OCI-LY7 (cell line): ENCODE data around the gene C2CD5. TPM values are rescaled to one million over a fixed set of nuclear protein-coding genes. Genes with fewer than 3 reads are reported as not detected.
"Not testable (repeated sequence)": the region's sequence is repeated elsewhere in the genome, so short reads cannot be mapped to it uniquely, and the experiment has no call there.

Experiments used
- BruUV-seq: library from RNA; stranded (reverse); fragments of 400-500 nt; replicated peaks from 2 replicates; lab custom pipeline; 2021; lab: Mats Ljungman, UMichigan
- CTCF ChIA-PET: fragments of 300-600 bp; sonication (Branson Sonifier 250); formaldehyde crosslinking; loops from one replicate; lab custom pipeline; 2022; ENCODE audit warnings: antibody characterized with exemption; ENCODE audit not compliant: unreplicated experiment; lab: Charles Lee
- POLR2A ChIA-PET: fragments of 300-600 bp; sonication (Branson Sonifier 250); formaldehyde crosslinking; loops from one replicate; lab custom pipeline; 2022; ENCODE audit warnings: antibody characterized with exemption; lab: Charles Lee
- DNase-seq: peaks from one replicate; pipeline ENCODE4 v3.0.0-alpha.2; 2015; ENCODE audit warnings: low spot score
- H2AFZ ChIP-seq: fragments of 200-600 bp; sonication (generic), shearing (Covaris generic); 2 replicates; pipeline ENCODE4 v1.6.1; 2014; ENCODE audit warnings: mild to moderate bottlenecking, antibody characterized with exemption, low read length, moderate library complexity
- H3K27ac ChIP-seq: fragments of 200-600 bp; sonication (generic); 2 replicates; pipeline ENCODE4 v1.5.1; 2014; ENCODE audit warnings: mixed run types, low read depth, mild to moderate bottlenecking, moderate library complexity, low read length, inconsistent platforms; ENCODE audit not compliant: poor library complexity, severe bottlenecking
- H3K36me3 ChIP-seq: fragments of 200-600 bp; sonication (generic); 2 replicates; pipeline ENCODE4 v1.6.1; 2014; ENCODE audit warnings: mild to moderate bottlenecking, antibody characterized with exemption, low read length, moderate library complexity, mixed read lengths; ENCODE audit not compliant: insufficient read depth
- H3K4me1 ChIP-seq: fragments of 200-600 bp; sonication (generic); 2 replicates; pipeline ENCODE4 v1.5.1; 2014; ENCODE audit warnings: mild to moderate bottlenecking, low read length; ENCODE audit not compliant: insufficient read depth, poor library complexity, severe bottlenecking
- H3K4me2 ChIP-seq: fragments of 200-600 bp; sonication (generic); 2 replicates; pipeline ENCODE4 v1.6.1; 2014; ENCODE audit warnings: mild to moderate bottlenecking, low read length
- H3K4me3 ChIP-seq: fragments of 200-600 bp; sonication (generic); 2 replicates; pipeline ENCODE4 v1.5.1; 2014; ENCODE audit warnings: mild to moderate bottlenecking, low read depth, low read length; ENCODE audit not compliant: poor library complexity, severe bottlenecking
- H3K79me2 ChIP-seq: fragments of 200-600 bp; sonication (generic); 2 replicates; pipeline ENCODE4 v1.6.1; 2016; ENCODE audit warnings: low read depth, mild to moderate bottlenecking, low read length, moderate library complexity, mixed read lengths; ENCODE audit not compliant: insufficient read depth
- H3K9me2 ChIP-seq: fragments of 200-600 bp; sonication (generic); 2 replicates; pipeline ENCODE4 v1.6.1; 2016; ENCODE audit warnings: mild to moderate bottlenecking, low read length, mixed read lengths; ENCODE audit not compliant: insufficient read depth
- H3K9me3 ChIP-seq: fragments of 200-600 bp; sonication (generic); 2 replicates; pipeline ENCODE4 v1.6.1; 2014; ENCODE audit warnings: mild to moderate bottlenecking, mixed run types, low read length, mixed read lengths
- H4K20me1 ChIP-seq: fragments of 200-600 bp; sonication (generic); 2 replicates; pipeline ENCODE4 v1.6.1; 2014; ENCODE audit warnings: mild to moderate bottlenecking, antibody characterized with exemption, low read length, moderate library complexity, mixed read lengths; ENCODE audit not compliant: insufficient read depth
- EZH2phosphoT487 ChIP-seq: fragments of 200-600 bp; sonication (generic); IDR thresholded peaks from 2 replicates; pipeline ENCODE4 v1.6.1; 2018; ENCODE audit warnings: low read depth, borderline replicate concordance, mild to moderate bottlenecking, mixed run types, antibody characterized with exemption, low read length, moderate library complexity, mixed read lengths
- intact Hi-C: fragments of 100-400 bp; cut with micrococcal nuclease; formaldehyde crosslinking; loops from one replicate; pipeline ENCODE4 v1.10.0; 2022; ENCODE audit not compliant: unreplicated experiment
- total RNA-seq, 2 experiments: library from RNA; depleted of rRNA in 1 of 2; stranded (reverse); fragments of >200 nt in 1 of 2; shearing (Covaris generic) in 1 of 2; gene quantifications; 2 replicates each; pipeline ENCODE4 v1.2.3, GENCODE V29; 2014 to 2022
- TF ChIP-seq, protein P1 (sequence below): fragments of 200-600 bp; sonication (generic); conservative IDR thresholded peaks from 2 replicates; pipeline ENCODE4 v1.5.1; 2014; ENCODE audit warnings: mild to moderate bottlenecking, antibody characterized with exemption, low read length, moderate library complexity, mixed read lengths

The C2CD5 gene
- total RNA-seq, 2 experiments from 2014 or later, result 28.4 to 50.2 TPM

GRCh38 chr12:22447223-22447622 is 97.1 kb downstream of the C2CD5 start:
- BruUV-seq, result no TSS peak
- no peak overlapping the region for H2AFZ ChIP-seq
- H3K4me1 ChIP-seq, result no peaks in the 10 kb centered on the region
- peaks cover 6% of the 10 kb centered on the region; the same call in 1 of the 2 replicates for H3K36me3 ChIP-seq
- H3K79me2 ChIP-seq, result no peaks in the 10 kb centered on the region
- TF ChIP-seq, protein P1, sequence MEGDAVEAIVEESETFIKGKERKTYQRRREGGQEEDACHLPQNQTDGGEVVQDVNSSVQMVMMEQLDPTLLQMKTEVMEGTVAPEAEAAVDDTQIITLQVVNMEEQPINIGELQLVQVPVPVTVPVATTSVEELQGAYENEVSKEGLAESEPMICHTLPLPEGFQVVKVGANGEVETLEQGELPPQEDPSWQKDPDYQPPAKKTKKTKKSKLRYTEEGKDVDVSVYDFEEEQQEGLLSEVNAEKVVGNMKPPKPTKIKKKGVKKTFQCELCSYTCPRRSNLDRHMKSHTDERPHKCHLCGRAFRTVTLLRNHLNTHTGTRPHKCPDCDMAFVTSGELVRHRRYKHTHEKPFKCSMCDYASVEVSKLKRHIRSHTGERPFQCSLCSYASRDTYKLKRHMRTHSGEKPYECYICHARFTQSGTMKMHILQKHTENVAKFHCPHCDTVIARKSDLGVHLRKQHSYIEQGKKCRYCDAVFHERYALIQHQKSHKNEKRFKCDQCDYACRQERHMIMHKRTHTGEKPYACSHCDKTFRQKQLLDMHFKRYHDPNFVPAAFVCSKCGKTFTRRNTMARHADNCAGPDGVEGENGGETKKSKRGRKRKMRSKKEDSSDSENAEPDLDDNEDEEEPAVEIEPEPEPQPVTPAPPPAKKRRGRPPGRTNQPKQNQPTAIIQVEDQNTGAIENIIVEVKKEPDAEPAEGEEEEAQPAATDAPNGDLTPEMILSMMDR, result no peak
- no peak for TF ChIP-seq EZH2phosphoT487
- no peak overlapping the region for H3K4me3 ChIP-seq
- no peaks in the 10 kb centered on the region for H3K9me2 ChIP-seq
- POLR2A ChIA-PET, result interaction anchor here (0.6 kb wide), 1 partner anchor 63 kb away, joined by 4 read pairs; no protein-coding TSS in a partner anchor
- no peak for DNase-seq
- no peaks in the 10 kb centered on the region for H4K20me1 ChIP-seq
- H3K9me3 ChIP-seq, result no peaks in the 10 kb centered on the region
- intact Hi-C loops, result no loop called here
- no peak overlapping the region for H3K4me2 ChIP-seq
- H3K27ac ChIP-seq, result no peak overlapping the region
- CTCF ChIA-PET, result no interaction called here

DNA sequence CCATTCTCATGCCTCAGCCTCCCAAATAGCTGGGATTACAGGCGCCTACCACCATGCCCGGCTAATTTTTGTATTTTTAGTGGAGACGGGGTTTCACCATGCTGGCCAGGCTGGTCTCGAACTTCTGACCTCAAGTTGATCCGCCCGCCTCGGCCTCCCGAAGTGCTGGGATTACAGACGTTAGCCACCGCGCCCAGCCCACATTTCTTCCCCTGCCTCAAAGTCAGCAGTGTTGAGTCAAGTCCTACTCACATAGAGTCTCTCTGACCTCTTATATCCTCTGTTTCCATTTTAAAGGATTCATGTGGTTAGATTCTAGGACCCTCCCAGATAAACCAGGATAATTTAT is 100.1 kb downstream of the C2CD5 start:
- H3K79me2 ChIP-seq, H3K4me2 ChIP-seq, H3K4me3 ChIP-seq, H3K27ac ChIP-seq, CTCF ChIA-PET, DNase-seq, H2AFZ ChIP-seq, H3K9me3 ChIP-seq, H3K36me3 ChIP-seq, POLR2A ChIA-PET, BruUV-seq, H3K4me1 ChIP-seq, H3K9me2 ChIP-seq, H4K20me1 ChIP-seq: not testable (repeated sequence)
- intact Hi-C loops, result loop anchor here (5.0 kb wide), 1 partner anchor 362 kb away; no protein-coding TSS in a partner anchor

DNA sequence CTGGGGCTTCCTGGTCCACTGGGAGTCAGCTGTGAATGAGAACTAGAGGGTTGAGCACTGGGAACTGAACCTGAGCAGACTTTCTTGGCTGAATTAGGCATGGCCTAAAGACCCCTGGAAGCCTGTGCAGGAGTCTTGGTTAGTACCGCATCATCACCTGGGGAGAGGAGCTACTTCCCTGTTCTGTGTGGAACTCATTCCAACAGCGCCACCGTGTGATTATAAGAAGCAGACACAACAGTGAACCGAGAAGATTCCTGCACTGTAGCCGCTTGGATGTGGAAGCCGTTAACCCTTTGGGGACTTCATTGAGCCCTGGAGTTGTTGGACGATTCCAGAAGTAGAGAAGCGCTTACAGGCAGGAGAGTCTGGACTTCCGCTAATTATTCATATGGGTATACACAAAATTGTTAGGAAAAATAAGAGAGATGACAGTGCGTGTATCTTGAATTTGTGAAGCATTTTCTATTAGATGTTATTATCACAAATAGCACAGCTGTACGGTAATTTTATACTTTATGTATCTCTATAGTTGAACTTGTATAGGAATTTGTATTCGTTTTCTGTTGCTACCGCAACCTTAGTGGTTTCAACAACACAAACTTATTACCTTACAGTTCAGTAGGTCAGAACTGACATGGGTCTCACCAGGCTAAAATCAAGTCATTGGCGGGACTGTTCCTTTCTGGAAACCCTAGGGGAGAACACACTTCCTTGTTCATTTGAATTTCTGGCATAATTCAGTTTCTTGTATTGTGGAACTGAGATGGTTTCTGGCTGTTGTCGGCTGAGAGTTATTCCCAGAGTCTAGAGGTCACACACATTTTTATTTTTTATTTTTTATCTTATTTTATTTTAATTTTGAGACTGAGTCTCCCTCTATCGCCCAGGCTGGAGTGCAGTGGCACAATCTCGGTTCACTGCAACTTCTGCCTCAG is 100.7 kb downstream of the C2CD5 start:
- H3K4me2 ChIP-seq, result peak overlapping the region; percentile 6; the same call in 1 of the 2 replicates
- H3K27ac ChIP-seq, result no peak overlapping the region
- no peaks in the 10 kb centered on the region for H4K20me1 ChIP-seq
- H3K4me3 ChIP-seq, result no peak overlapping the region
- no peaks in the 10 kb centered on the region for H3K79me2 ChIP-seq
- CTCF ChIA-PET, result interaction anchor here (1.1 kb wide), 1 partner anchor 9 kb away, joined by 4 read pairs; no protein-coding TSS in a partner anchor
- no peaks in the 10 kb centered on the region for H3K36me3 ChIP-seq
- peak overlapping the region; percentile 78 for H2AFZ ChIP-seq
- no TSS peak for BruUV-seq
- intact Hi-C loops, result loop anchor here (1.0 to 5.0 kb wide), 3 partner anchors 342 to 745 kb away; no protein-coding TSS in a partner anchor
- H3K9me3 ChIP-seq, result no peaks in the 10 kb centered on the region
- POLR2A ChIA-PET, result interaction anchor here (0.6 kb wide), 1 partner anchor 31 kb away, joined by 3 read pairs; no protein-coding TSS in a partner anchor
- peak; percentile 84 for DNase-seq
- no peak for TF ChIP-seq EZH2phosphoT487
- TF ChIP-seq, protein P1, result peak; percentile 91
- no peaks in the 10 kb centered on the region for H3K9me2 ChIP-seq
- no peaks in the 10 kb centered on the region for H3K4me1 ChIP-seq
